NCI-H1436 treated with DMSO at 0.1 percent for 48 hours (cell line): ENCODE results near the gene TBRG4.

Source experiments
- DNase-seq: peaks from one replicate; lab custom pipeline; 2025; lab: John Stamatoyannopoulos, UW

Gene TBRG4

DNA sequence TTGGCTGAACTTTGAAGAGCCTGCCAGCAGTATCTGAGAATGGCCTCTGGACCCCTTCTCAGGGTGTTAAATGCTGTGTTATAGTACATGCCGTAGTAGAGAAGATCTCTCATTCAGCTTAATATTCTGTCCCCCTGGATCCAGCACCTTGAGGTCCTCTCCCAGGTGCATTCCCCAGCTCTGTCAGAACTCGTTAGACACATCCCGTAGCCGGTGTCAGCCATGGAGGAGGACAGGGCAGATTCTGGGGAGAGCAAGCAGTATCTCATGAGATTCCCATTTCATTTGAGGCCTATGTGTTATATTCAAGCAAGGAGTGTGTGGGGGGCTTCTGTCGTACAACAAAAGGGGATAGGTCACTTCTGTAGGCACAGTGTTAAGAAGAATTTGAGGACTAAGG, 57.6 kb downstream of the TBRG4 start:
- DNase-seq, result no peak

DNA sequence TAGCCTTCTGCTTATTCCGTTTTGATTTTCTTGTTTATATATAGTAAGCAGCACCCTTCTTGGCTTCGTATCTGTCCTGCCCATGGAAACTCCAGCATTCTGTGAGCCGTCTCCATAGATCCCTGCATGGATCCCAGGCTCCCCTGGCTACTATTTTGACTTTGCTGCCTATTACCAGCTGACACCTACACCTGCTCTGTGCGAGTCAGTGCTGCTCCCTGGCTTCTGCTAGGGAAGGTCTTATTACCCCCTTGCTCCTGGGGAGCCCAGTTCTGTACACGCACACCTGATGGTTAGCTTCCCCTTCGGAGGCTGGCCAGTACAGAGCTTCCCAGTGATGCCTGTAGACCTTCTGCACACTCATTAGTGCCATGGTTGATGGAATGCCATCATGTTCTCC, 58.1 kb downstream of the TBRG4 start:
- no peak for DNase-seq

DNA sequence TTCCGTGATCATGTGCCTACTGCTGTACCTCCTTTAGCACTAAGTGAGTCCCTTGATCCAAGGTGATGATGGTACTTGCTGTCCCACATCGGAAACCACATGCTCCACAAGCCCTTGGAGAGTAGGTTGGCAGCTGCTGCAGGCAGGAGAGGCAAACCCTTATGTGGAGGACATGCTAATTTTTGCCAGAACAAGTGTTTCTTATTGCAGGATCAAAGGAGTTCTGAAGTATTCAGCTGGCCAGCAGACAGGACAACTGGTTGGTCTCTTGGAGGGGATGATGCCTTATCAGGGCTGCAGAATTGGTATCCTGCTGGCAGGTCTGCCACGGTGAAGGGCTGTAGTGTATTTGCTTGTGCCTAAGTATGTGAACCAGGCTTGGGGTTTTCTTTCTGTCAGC, 59.5 kb downstream of the TBRG4 start:
- DNase-seq, result no peak

DNA sequence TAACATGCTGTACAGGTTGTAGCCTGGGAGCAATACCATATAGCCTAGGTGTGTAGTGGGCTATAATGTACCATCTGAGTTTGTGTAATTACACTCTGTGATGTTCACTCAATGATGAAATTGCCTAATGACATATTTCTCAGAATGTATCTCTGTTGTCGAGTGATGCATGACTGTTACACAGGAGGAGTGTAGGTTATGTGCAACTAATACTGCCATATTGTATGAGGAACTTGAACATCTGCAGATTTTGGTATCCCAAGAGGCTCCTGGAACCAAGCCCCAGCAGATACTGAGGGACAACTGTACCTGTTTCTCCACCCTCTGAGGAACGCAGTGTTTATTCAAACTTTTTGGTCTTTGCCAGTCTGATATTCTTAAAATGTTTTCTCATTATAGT, 61.3 kb downstream of the TBRG4 start:
- no peak for DNase-seq
